Measurements from ENCODE around the gene BUB1B.

BUB1B gene

DNA sequence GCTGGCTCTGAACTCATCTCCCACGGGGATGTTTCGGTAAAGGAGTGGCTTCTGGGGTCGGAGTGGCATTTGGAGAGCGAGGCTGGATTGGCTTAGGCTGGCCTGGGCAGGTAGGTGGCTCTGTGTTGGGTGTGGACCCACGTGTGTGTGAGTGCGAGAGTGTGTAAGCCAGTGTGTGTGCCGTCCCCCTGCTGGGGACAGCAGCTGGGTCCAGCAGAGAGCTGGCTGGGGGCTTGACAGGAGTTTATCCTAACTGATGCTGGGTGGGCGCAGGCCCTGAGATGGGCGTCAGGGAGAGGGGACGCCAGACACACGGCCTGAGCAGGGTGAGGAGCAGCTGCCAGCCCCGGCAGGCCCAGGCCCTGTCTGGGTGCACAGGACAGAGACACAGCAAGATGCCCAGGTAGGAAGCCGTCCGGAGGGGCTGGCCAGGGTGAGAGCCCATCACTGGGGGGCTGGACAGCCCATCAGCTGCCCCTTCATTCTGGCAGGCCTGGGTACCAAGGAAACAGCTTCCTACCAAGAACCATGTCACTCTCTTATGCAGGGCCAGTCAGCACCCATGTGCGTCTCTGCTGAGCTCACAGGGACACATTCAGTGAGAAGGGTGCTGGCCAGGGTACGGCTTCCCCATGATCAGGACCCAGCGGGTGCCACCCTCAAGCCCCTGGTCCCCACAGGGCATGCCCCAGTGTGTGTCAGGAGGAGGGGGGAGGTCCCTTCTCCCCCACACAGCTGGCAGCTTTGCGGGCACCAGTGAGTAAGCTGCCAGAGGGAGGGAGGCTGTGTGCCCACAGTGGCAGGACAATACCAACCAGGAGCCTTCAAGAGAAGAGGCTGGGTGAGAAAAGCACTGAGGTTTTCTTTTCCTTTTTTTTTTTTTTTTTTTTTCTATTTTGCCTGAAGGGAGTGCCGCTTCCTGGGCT lies 79.1 kb downstream of the BUB1B start:
- no peak for DNase-seq (ENCODE audit: low read depth)
- no peak overlapping the region for H3K4me3 ChIP-seq (ENCODE audit: low read length)
- no peak for TF ChIP-seq CTCF (conservative IDR thresholded peaks at IDR 0.05; ENCODE audit: low read depth, low read length)

DNA sequence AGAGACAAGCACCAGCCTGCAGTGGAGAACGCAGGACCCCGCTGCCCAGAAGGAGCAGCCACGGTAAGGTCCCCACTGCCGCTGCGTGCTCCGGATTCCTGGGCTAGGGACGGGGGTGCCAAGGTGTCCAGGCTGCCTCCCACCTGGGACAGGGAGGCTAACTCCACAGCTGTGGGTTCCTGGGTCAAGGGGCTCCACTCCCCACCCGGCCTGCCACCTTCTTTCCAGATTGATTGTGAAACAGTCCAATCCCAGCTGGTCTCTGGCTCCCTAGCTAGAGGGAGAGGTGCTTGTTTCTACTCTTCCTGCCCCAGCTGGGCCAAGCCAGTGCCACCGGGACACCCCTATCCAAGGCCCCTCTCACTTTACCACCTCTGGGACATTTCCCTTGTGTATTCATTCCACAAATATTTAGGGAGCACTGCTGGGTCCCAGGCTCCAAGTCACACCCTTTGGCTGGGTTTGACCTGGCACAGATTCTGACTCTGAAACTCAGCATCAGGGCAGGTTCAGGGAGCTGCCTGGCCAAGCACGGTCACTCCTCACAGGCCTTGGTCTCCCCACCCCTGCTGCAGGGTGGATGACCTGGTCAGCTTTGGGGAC lies 79.9 kb downstream of the BUB1B start:
- no peak for DNase-seq (ENCODE audit: low read depth)
- no peak for TF ChIP-seq CTCF (conservative IDR thresholded peaks at IDR 0.05; ENCODE audit: low read depth, low read length)
- H3K4me3 ChIP-seq (ENCODE audit: low read length) = no peak overlapping the region

DNA sequence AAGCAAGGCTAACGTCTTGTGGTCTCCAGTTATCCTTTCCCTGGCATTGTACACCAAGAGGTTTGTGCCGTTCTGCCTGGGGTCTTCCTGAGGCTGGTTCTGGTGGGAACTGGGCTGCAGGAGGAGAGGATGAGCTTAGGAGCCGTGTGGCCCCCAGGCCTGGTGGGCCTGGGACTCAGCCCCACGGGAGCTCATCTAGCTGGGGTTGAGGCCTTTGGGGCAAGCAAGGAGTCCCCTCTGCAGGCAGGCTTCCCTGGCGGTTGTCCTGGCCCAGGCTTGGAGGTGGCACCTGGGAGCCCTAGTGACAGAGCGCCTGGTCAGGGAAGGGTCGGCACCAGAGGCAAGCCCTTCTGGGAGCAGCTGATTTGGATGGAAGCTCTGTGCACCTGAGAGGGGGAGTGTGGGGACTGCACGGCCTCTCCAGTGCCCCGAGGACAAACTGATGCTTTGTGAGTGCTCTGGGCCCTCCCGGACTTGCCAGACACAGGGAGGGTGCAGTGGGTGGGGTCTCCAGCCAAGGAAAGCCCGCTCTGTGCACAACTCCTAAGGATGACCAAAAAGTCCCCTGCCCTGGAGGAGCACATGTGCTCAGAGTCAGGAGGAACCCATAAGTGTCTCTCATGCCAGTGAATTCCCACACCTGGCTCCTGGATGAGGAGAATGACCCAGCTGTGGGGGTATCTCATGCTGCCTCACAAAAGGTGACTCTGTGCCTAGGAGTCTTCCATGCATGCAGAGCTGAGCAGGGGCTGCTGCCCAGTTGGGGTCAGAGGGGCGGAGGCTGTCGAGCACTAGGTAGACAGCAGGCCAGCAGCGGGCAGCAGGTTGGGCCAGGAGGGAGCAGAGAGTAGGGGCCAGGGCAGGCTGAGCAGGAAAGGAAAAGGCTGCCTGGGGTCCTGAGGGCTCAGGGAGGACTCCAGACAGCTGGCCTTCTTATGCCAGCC lies 80.7 kb downstream of the BUB1B start:
- no peak for TF ChIP-seq CTCF (conservative IDR thresholded peaks at IDR 0.05; ENCODE audit: low read depth, low read length)
- H3K4me3 ChIP-seq (ENCODE audit: low read length) = no peak overlapping the region
- DNase-seq (ENCODE audit: low read depth) = no peak

GRCh38 chr15:40242213-40242599 lies 81.3 kb downstream of the BUB1B start:
- no peak for TF ChIP-seq CTCF (conservative IDR thresholded peaks at IDR 0.05; ENCODE audit: low read depth, low read length)
- no peak overlapping the region for H3K4me3 ChIP-seq (ENCODE audit: low read length)

DNA sequence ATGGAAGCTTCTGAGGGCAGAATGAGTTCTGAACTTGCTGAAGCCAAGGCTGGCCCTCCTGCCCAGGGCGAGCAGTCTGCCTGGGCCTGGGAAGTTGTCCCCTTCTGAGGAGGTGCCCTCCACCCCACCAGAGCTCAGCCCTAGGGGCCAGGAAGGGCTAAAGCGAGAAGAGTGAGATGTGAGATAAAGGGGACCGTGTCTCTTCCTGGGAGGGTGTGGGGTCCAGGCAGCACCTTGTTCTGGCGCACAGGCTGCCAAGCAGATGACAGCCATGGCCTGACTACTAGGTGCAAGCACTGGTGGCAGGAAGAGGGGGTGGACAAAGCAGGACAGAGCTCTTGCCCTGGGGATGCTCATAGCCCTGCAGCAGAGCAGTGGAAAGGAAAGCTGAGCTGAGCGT lies 81.7 kb downstream of the BUB1B start:
- no peak for TF ChIP-seq CTCF (conservative IDR thresholded peaks at IDR 0.05; ENCODE audit: low read depth, low read length)
- DNase-seq (ENCODE audit: low read depth) = no peak
- H3K4me3 ChIP-seq (ENCODE audit: low read length) = no peak overlapping the region

More at GRCh38 chr15:40242213-40242599, 81.3 kb downstream of the BUB1B start:
- DNase-seq (ENCODE audit: low read depth) = no peak

DNA sequence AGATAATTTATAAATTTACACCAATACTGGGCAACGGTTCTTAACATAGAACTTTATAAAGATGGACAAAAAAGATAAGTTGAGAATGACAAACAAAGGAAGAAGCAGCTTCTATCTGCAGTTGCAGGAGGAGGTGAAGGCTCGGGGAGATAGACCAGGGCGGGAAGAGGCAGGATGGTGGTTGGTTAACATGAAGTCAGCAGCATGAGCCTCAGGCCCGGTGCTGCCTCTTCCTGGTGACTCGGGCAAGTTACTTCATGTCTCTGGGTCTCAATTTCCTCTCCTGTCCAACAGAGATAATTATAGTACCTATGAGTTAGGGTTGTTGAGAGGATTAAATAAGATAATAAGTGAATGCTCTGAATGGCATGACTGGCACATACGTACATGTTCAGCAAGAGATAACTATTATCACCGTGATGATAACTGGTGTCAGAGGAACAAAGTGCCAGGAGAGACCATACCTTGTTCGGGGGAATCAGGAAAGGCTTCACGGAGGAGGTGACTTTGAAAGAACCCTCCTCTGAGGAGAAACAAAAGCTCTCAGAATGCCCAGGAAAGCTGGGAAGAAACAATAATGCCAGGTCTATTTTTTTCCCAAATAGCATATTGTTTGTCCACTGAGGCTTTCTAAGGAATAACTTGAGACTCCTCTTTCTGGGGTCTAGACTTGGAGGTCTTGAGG lies 82.4 kb downstream of the BUB1B start:
- no peak for TF ChIP-seq CTCF (conservative IDR thresholded peaks at IDR 0.05; ENCODE audit: low read depth, low read length)
- DNase-seq (ENCODE audit: low read depth) = no peak
- H3K4me3 ChIP-seq (ENCODE audit: low read length) = no peak overlapping the region

All from retinal pigment epithelial cell (primary cell).